Activated CD4-positive, CD25-positive, alpha-beta regulatory T cell (primary cell): ENCODE data around the gene ARSK.

Experiments
- DNase-seq, 4 experiments: peaks; one replicate each; lab custom pipeline; 2025; lab: John Stamatoyannopoulos, UW

Gene ARSK

DNA sequence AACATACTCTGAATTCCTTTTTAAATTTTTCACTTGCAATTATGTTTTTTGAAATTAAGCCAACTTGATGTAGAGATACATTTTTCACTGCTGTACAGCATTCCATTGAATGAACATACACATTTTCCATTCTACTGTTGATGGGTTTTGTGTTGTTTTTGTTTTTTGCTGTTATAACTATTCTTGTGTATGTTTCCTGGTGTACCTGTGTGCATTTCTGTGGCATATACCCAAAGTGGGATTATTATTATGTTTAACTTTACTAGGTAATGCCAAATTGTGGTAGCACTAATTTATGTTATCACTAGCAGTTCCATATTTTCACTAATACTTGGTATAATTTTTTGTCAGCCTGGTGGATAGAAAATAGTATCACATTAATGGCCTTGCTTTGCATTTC, 94.4 kb downstream of the ARSK start:
- no peak for DNase-seq

DNA sequence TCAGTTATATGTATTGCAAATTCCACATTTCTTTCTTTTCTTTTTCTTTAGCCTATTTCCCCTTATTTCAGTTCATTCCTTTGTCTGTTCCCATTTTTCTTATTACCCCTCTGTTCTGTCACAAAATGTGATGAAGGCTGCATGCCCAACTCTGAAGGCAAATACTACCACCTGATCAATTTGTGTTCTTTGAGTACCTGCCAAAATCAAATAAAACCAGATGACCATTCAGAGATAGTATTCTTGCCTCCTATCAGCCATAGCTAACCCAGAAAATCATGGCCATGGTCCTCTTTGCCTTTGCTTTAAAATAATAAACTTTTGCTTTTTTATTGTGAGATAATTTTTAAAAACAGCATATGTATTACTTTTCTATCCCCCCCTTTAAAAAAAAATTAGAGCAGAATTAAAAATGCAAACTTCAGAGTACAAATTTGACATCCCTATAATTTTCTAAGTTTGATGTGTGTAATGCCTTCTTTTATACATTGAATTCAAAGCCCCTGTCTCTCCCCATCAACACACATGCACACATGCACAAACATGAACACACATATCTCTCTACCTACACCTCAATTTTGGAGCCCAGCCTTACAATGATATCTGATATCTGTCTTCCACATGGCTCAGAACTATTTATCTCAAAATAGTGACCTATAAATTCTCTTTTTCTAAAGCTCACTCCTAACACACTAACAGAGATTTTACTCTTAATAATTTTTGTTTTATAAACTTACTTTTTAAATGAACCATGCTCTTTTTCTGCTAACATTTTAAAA, 95.1 kb downstream of the ARSK start:
- DNase-seq = no peak

DNA sequence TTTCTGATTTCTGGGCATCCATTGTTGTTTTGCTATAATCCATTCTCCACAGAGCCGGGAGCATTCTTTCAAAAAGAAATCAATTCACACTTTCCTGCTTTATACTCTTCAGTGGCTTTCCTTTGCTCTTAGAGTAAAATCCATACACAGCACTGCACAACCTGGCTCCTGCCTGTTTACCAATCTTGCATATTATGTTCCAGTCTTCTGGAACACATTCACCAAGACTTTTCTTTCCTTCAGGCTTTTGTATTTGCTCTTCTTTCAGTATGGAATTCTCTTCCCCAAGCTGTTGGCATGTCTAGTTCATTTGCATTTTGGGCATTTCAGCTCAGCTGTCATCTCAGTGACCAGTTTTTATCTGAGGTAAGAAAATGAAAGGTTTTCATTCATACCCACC, 97.9 kb downstream of the ARSK start:
- no peak for DNase-seq

DNA sequence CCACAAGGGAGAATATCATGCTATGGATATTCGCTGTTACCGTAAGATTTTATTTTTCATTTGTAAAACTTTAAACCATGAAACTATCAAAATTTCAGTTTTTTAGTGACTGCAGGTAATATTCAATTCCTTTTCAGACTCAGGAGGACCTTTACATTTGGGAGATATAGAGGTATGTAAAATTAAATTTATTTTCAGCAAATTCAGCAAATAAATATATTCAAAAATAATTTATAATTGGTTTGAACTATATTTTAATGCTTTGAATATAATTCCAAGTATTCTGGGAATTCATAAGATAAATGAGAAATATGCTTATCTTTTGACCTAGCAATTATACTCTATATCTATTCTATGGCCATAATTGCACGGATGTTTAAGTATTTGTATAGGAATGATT, 99.3 kb downstream of the ARSK start:
- DNase-seq = no peak
